Measurements from ENCODE around the gene FBXO28.
"Not testable (repeated sequence)": the region's sequence is repeated elsewhere in the genome, so short reads cannot be mapped to it uniquely, and the experiment has no call there.

Gene FBXO28

DNA sequence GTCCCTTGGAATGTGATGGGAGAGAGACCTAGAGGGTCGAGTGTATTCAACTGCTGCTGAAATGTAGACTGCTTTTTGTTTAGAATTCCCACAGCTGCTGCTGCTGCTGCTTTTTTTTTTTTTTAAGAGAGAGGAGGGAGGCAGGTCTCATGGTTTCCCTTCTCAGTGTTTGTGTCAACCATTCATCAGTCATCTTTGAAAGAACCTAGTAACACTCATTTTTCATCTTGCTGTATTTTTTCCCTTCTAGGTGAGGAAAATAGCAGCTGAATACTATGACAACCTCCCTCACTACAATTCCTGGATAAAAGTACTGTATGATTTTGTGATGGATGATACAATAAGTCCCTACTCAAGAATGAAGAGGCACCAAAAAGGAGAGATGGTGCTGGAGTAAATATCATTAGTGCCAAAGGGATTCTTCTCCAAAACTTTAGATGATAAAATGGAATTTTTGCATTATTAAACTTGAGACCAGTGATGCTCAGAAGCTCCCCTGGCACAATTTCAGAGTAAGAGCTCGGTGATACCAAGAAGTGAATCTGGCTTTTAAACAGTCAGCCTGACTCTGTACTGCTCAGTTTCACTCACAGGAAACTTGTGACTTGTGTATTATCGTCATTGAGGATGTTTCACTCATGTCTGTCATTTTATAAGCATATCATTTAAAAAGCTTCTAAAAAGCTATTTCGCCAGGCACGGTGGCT, 78.3 kb downstream of the FBXO28 start:
- no peak for DNase-seq

GRCh38 chr1:224193319-224193966, 79.5 kb downstream of the FBXO28 start:
- DNase-seq: no peak

- peak; percentile 29 for DNase-seq
Measured at GRCh38 chr1:224196813-224197600, 83.1 kb downstream of the FBXO28 start.

DNA sequence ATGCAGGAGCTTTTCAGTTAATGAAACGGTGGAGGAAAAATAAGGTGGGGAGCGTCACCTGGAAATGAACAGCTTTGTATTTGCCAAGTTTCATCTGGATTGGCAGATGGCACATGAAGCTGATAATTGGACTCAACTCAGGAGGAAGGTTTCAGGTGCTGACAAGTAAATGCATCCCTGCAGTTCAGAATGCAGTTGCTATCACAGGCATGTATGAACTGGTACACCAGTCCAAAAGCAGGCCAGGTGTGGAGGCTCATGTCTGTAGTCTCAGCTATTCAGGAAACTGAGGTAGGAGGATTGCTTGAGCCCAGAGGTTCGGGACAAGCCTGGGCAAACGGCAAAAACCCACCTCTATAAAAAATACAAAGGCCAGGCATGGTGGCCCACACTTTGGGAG, 84.7 kb downstream of the FBXO28 start:
- DNase-seq: no peak

DNA sequence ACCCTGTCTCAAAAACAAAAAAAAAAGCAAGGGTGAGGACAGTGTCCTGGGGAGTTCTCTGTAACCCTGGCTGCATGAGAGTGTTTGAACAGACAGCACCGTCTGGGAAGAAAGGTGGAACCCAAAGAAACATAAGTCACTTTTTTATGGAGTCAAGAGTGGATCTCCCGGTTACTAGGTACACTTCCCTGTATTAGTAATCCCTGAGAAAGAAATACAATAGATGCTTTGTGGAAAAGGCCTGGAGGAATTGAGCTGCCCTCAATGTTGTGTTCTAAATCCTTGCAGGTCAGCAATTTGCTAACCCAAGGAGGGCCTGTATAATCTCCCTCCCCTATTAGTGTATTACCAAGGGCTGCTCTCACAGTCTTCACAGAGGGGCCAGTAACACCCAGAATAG, 85.8 kb downstream of the FBXO28 start:
- DNase-seq: no peak

DNA sequence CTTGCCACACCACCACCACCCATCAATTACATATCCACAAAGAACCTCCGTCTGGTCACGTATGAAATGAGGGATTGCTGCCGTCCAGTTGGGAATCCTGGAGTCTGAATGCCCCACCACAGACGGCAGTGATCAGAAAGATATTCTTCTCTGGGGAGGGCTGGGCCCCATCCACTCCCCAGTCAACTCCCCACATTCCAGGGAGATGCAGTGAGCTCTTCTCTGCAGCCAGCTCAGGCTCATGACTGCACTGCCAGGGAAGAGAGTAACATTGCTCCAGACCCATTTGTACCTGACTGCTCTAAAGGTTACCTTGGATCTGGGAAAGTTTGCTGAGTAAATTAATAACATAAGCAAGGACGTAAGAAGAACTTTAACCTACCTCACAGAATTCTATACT, 87.5 kb downstream of the FBXO28 start:
- no peak for DNase-seq

- no peak for DNase-seq
Measured at GRCh38 chr1:224201853-224202252, 87.9 kb downstream of the FBXO28 start.

- peak; percentile 89 for DNase-seq
Measured at GRCh38 chr1:224203243-224204016, 89.5 kb downstream of the FBXO28 start.

GRCh38 chr1:224205438-224205840, 91.5 kb downstream of the FBXO28 start:
- peak; percentile 74 for DNase-seq

GRCh38 chr1:224205931-224206538, 92.1 kb downstream of the FBXO28 start:
- not testable (repeated sequence) for DNase-seq

DNA sequence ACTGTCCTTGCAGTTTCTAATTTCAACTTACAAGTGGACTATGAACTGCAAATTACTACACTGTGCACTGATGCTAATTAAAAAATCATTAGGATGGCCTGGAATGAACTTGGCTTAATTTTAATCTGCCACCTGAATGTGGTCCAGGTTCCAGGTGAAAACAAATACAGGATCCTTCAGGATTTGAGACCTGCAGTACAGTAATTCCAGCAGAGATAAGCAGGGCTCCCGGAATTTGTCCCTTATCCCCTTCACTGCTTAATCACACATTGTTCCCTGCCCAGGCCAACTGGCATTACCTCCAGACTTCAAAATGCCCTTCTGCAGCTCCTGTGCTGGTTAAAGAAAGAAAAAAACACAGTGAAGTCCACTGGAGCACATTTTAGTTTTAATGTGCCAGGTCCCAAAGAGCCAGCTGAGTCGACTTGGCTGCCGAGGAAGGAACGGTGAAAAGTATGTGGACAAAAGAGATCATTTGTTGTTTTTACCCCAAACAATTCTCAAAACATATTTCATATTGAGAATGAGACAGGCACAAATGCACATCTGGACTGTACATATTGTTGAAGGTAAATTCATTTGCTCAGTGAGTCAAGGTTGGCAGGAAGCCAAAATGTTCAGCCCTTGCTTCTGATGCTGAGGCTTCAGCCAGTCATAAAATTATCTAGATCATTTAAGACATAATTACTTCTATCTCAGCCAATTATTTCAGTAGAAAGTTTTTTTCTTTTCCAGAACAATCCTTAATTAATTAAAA, 97.5 kb downstream of the FBXO28 start:
- DNase-seq: no peak
